ENCODE results near the gene PRKAR1A.

DNA sequence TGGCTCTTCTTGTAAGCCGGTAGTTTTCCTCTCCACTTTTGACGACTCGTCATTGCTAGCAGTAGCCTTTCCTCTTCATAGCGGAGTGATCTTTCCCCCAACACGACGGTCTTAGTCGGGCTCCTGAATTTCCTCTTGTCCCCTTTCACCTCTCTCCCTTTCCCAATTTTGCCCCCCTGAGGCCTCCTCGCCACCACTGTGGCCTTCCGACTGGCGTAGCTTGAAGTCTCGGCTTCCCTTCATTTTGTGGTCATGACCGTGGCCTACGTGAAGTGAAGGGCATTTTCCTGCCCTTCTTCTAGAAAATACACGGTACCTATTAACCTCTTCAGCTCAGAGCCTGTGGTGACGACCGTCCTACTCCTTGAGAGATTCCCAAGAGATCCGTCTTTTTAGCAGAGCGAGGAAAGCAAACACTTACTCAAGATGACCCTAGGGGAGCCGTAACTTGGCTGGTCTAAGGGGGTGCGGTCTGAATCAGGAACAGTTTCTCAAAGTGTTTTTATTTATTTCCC, 787 bp downstream of the PRKAR1A start:
- TF ChIP-seq, protein P1, sequence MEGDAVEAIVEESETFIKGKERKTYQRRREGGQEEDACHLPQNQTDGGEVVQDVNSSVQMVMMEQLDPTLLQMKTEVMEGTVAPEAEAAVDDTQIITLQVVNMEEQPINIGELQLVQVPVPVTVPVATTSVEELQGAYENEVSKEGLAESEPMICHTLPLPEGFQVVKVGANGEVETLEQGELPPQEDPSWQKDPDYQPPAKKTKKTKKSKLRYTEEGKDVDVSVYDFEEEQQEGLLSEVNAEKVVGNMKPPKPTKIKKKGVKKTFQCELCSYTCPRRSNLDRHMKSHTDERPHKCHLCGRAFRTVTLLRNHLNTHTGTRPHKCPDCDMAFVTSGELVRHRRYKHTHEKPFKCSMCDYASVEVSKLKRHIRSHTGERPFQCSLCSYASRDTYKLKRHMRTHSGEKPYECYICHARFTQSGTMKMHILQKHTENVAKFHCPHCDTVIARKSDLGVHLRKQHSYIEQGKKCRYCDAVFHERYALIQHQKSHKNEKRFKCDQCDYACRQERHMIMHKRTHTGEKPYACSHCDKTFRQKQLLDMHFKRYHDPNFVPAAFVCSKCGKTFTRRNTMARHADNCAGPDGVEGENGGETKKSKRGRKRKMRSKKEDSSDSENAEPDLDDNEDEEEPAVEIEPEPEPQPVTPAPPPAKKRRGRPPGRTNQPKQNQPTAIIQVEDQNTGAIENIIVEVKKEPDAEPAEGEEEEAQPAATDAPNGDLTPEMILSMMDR (IDR thresholded peaks at IDR 0.05), result no peak
- no peak for TF ChIP-seq POLR2AphosphoS5 (IDR thresholded peaks at IDR 0.05)
- TF ChIP-seq POLR2A (IDR thresholded peaks at IDR 0.05), result no peak

Data from prostate gland (tissue), 2 donors.